PC-3 (cell line): ENCODE data around the gene A2ML1. TPM values are rescaled to one million over a fixed set of nuclear protein-coding genes. Genes with fewer than 3 reads are reported as not detected.
"Not testable (repeated sequence)": the region's sequence is repeated elsewhere in the genome, so short reads cannot be mapped to it uniquely, and the experiment has no call there.

Experiments
- ATAC-seq: fragments of 200-7000 bp; cut with Tn5 transposase; 2 replicates; pipeline ENCODE4 v1.9.1; 2020; ENCODE audit warnings: mild to moderate bottlenecking, moderate library complexity
- BruUV-seq: library from RNA; stranded (reverse); fragments of 400-500 nt; replicated peaks from 2 replicates; lab custom pipeline; 2021; lab: Mats Ljungman, UMichigan
- CTCF ChIA-PET: fragments of 300-600 bp; sonication (Branson Sonifier 250); formaldehyde crosslinking; loops from one replicate; lab custom pipeline; 2022; ENCODE audit warnings: antibody characterized with exemption; lab: Charles Lee
- POLR2A ChIA-PET: fragments of 300-600 bp; sonication (Branson Sonifier 250); formaldehyde crosslinking; loops from one replicate; lab custom pipeline; 2022; ENCODE audit warnings: antibody characterized with exemption; ENCODE audit not compliant: unreplicated experiment; lab: Charles Lee
- DNase-seq: peaks from one replicate; pipeline ENCODE4 v3.0.0-alpha.2; 2015
- H2AFZ ChIP-seq: fragments of 300-600 bp; sonication (generic); 2 replicates; pipeline ENCODE4 v1.6.0; 2016; ENCODE audit warnings: antibody characterized with exemption, low read length
- H3F3A ChIP-seq: fragments of 300-600 bp; sonication (generic); one replicate; pipeline ENCODE4 v1.6.0; 2017; ENCODE audit warnings: antibody characterized with exemption, low read length, control low read depth, mild to moderate bottlenecking; ENCODE audit not compliant: unreplicated experiment
- H3K27ac ChIP-seq: fragments of 300-600 bp; sonication (generic); 2 replicates; pipeline ENCODE4 v1.5.1; 2016; ENCODE audit warnings: mild to moderate bottlenecking, low read length
- H3K27me3 ChIP-seq: fragments of 300-600 bp; sonication (generic); 2 replicates; pipeline ENCODE4 v1.6.1; 2016; ENCODE audit warnings: low read length, mixed read lengths
- H3K36me3 ChIP-seq: fragments of 300-600 bp; sonication (generic); 2 replicates; pipeline ENCODE4 v1.6.1; 2016; ENCODE audit warnings: low read depth, mixed run types, low read length, mixed read lengths
- H3K4me1 ChIP-seq: fragments of 300-600 bp; sonication (generic); 2 replicates; pipeline ENCODE4 v1.5.1; 2016; ENCODE audit warnings: low read length; ENCODE audit not compliant: insufficient read depth
- H3K4me2 ChIP-seq: fragments of 300-600 bp; sonication (generic); 2 replicates; pipeline ENCODE4 v1.6.0; 2016; ENCODE audit warnings: low read length
- H3K4me3 ChIP-seq: fragments of 300-600 bp; sonication (generic); 2 replicates; pipeline ENCODE4 v1.5.1; 2016; ENCODE audit warnings: mild to moderate bottlenecking, low read length, mixed read lengths
- H3K79me2 ChIP-seq: fragments of 300-600 bp; sonication (generic); 2 replicates; pipeline ENCODE4 v1.6.1; 2017; ENCODE audit warnings: low read length, mixed read lengths
- H3K9ac ChIP-seq: fragments of 300-600 bp; sonication (generic); 2 replicates; pipeline ENCODE4 v1.6.0; 2016; ENCODE audit warnings: mild to moderate bottlenecking, low read length
- H3K9me2 ChIP-seq: fragments of 300-600 bp; sonication (generic); replicated peaks from 2 replicates; pipeline ENCODE4 v1.6.1; 2016; ENCODE audit warnings: mixed run types, low read length, mixed read lengths
- H3K9me3 ChIP-seq: fragments of 300-600 bp; sonication (generic); 2 replicates; pipeline ENCODE4 v1.6.1; 2016; ENCODE audit warnings: low read length, mixed read lengths
- H4K20me1 ChIP-seq: fragments of 300-600 bp; sonication (generic); 2 replicates; pipeline ENCODE4 v1.6.1; 2016; ENCODE audit warnings: low read length, mixed read lengths
- EZH2 ChIP-seq: fragments of 300-600 bp; sonication (generic); IDR thresholded peaks from one replicate; pipeline ENCODE4 v1.6.1; 2017; ENCODE audit warnings: antibody characterized with exemption, mild to moderate bottlenecking, low read length; ENCODE audit not compliant: unreplicated experiment
- EZH2phosphoT487 ChIP-seq: fragments of 300-600 bp; sonication (generic); IDR thresholded peaks from 2 replicates; pipeline ENCODE4 v1.6.1; 2018; ENCODE audit warnings: mild to moderate bottlenecking, antibody characterized with exemption, low read length, borderline replicate concordance
- intact Hi-C: fragments of 100-400 bp; cut with micrococcal nuclease; formaldehyde crosslinking; loops from 2 replicates; pipeline ENCODE4 v1.9.0; 2023
- total RNA-seq: library from RNA; depleted of rRNA; stranded (reverse); fragments of >200 nt; gene quantifications from 2 replicates; pipeline ENCODE4 v1.2.3, GENCODE V29; 2014
- TF ChIP-seq, protein P1 (sequence below): fragments of 300-600 bp; sonication (generic); conservative IDR thresholded peaks from 2 replicates; pipeline ENCODE4 v1.5.1; 2017; ENCODE audit warnings: antibody characterized with exemption, low read depth, mild to moderate bottlenecking, low read length

The A2ML1 gene
- total RNA-seq, 1 experiment from 2014 or later = 0.36 TPM

GRCh38 chr12:8793226-8793625 lies 29.2 kb upstream of the A2ML1 start:
- BruUV-seq, H3K79me2 ChIP-seq, H3K36me3 ChIP-seq, H3K27ac ChIP-seq, intact Hi-C loops, H3F3A ChIP-seq, H3K27me3 ChIP-seq, H3K9ac ChIP-seq, H3K9me3 ChIP-seq, DNase-seq, POLR2A ChIA-PET, H3K9me2 ChIP-seq, CTCF ChIA-PET, H3K4me2 ChIP-seq, H2AFZ ChIP-seq, H3K4me3 ChIP-seq, H4K20me1 ChIP-seq, H3K4me1 ChIP-seq, ATAC-seq: not testable (repeated sequence)

DNA sequence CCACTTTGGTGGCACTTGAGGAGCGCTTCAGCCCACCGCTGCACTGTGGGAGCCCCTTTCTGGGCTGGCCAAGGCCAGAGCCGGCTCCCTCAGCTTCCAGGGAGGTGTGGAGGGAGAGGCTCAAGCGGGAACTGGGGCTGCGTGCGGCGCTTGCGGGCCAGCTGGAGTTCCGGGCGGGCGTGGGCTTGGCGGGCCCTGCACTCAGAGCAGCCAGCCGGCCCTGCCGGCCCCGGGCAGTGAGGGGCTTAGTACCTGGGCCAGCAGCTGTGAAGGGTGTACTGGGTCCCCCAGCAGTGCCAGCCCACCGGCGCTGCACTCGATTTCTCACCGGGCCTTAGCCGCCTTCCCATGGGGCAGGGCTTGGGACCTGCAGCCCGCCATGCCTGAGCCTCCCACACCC lies 27.8 kb upstream of the A2ML1 start:
- H3K9me3 ChIP-seq, H3K27me3 ChIP-seq, H3K4me3 ChIP-seq, H3K9me2 ChIP-seq, BruUV-seq, H3K36me3 ChIP-seq, H3K4me2 ChIP-seq, POLR2A ChIA-PET, H4K20me1 ChIP-seq, DNase-seq, CTCF ChIA-PET, H2AFZ ChIP-seq, H3K9ac ChIP-seq, H3K27ac ChIP-seq, H3F3A ChIP-seq, ATAC-seq, H3K79me2 ChIP-seq, intact Hi-C loops, H3K4me1 ChIP-seq: not testable (repeated sequence)

GRCh38 chr12:8796831-8797626 lies 25.4 kb upstream of the A2ML1 start:
- intact Hi-C loops = no loop called here
- Histone ChIP-seq H3K79me2 (no peaks in the 10 kb centered on the region), H3K4me1 (no peaks in the 10 kb centered on the region), H3K27me3 (no peaks in the 10 kb centered on the region), H3K9me3 (no peaks in the 10 kb centered on the region), H3K4me3 (no peak overlapping the region), H3K27ac (no peak overlapping the region), H3K36me3 (no peaks in the 10 kb centered on the region), H3K9me2 (no peaks in the 10 kb centered on the region), H2AFZ (no peak overlapping the region), H4K20me1 (no peaks in the 10 kb centered on the region), H3F3A (no peaks in the 10 kb centered on the region), H3K4me2 (no peak overlapping the region), H3K9ac (no peak overlapping the region)
- no peak for ATAC-seq
- no TSS peak for BruUV-seq
- TF ChIP-seq EZH2phosphoT487 (no peak), EZH2 (no peak)
- TF ChIP-seq, protein P1, sequence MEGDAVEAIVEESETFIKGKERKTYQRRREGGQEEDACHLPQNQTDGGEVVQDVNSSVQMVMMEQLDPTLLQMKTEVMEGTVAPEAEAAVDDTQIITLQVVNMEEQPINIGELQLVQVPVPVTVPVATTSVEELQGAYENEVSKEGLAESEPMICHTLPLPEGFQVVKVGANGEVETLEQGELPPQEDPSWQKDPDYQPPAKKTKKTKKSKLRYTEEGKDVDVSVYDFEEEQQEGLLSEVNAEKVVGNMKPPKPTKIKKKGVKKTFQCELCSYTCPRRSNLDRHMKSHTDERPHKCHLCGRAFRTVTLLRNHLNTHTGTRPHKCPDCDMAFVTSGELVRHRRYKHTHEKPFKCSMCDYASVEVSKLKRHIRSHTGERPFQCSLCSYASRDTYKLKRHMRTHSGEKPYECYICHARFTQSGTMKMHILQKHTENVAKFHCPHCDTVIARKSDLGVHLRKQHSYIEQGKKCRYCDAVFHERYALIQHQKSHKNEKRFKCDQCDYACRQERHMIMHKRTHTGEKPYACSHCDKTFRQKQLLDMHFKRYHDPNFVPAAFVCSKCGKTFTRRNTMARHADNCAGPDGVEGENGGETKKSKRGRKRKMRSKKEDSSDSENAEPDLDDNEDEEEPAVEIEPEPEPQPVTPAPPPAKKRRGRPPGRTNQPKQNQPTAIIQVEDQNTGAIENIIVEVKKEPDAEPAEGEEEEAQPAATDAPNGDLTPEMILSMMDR = no peak
- no peak for DNase-seq
- CTCF ChIA-PET = no interaction called here
- POLR2A ChIA-PET = no interaction called here

DNA sequence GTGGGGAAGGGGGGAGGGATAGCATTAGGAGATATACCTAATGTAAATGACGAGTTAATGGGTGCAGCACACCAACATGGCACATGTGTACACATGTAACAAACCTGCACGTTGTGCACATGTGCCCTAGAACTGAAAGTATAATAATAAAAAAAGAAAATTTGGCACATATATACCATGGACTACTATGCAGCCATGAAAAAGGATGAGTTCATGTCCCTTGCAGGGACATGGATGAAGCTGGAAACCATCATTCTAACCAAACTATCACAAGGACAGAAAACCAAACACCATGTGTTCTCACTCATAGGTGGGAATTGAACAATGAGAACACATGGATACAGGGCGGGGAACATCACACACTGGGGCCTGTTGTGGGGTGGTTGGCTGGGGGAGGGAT lies 21.2 kb upstream of the A2ML1 start:
- H2AFZ ChIP-seq, H3K79me2 ChIP-seq, H4K20me1 ChIP-seq, H3K9ac ChIP-seq, H3K9me3 ChIP-seq, H3K27ac ChIP-seq, intact Hi-C loops, H3K36me3 ChIP-seq, ATAC-seq, H3K4me3 ChIP-seq, DNase-seq, POLR2A ChIA-PET, H3K4me1 ChIP-seq, CTCF ChIA-PET, H3K27me3 ChIP-seq, H3K4me2 ChIP-seq, H3K9me2 ChIP-seq, H3F3A ChIP-seq, BruUV-seq: not testable (repeated sequence)

DNA sequence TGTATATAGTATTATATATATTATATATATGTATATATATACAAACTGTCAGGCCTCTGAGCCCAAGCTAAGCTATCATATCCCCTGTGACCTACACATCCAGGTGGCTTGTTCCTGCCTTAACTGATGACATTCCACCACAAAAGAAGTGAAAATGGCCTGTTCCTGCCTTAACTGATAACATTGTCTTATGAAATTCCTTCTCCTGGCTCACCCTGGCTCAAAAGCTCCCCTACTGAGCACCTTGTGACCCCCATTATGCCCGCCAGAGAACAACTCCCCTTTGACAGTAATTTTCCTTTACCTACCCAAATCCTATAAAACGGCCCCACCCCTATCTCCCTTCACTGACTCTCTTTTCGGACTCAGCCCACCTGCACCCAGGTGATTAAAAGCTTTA lies 17.6 kb upstream of the A2ML1 start:
- DNase-seq, intact Hi-C loops, H3K4me1 ChIP-seq, H3F3A ChIP-seq, H3K27me3 ChIP-seq, POLR2A ChIA-PET, CTCF ChIA-PET, H3K4me2 ChIP-seq, H3K9me3 ChIP-seq, H3K9ac ChIP-seq, H3K79me2 ChIP-seq, H3K4me3 ChIP-seq, H3K9me2 ChIP-seq, BruUV-seq, H4K20me1 ChIP-seq, H3K27ac ChIP-seq, H3K36me3 ChIP-seq, ATAC-seq, H2AFZ ChIP-seq: not testable (repeated sequence)

DNA sequence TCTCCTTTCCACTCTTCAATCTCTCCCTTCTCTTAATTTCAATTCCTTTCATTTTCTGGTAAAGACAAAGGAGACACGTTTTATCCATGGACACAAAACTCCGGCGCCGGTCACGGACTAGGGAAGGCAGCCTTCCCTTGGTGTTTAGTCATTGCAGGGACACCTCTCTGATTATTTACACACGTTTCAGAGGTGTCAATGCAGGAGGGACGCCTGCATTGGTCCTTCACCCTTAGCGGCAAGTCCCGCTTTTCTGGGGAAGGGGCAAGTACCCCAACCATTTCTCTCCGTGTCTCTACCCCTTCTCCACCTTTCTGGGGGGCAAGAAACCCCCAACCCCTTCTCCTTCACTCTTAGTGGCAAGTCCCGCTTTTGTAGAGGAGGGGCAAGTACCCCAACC lies 16.9 kb upstream of the A2ML1 start:
- H3K79me2 ChIP-seq, CTCF ChIA-PET, POLR2A ChIA-PET, DNase-seq, H3K9me2 ChIP-seq, ATAC-seq, H2AFZ ChIP-seq, H3K4me2 ChIP-seq, H3K9ac ChIP-seq, H4K20me1 ChIP-seq, intact Hi-C loops, H3K4me1 ChIP-seq, H3K4me3 ChIP-seq, BruUV-seq, H3K27ac ChIP-seq, H3F3A ChIP-seq, H3K9me3 ChIP-seq, H3K36me3 ChIP-seq, H3K27me3 ChIP-seq: not testable (repeated sequence)
